ENCODE data around the gene CDK8. TPM values are rescaled to one million over a fixed set of nuclear protein-coding genes. Genes with fewer than 3 reads are reported as not detected.

Gene CDK8
- total RNA-seq, 5 donors from 2014 or later (not counting 1 experiment from before 2014, with no cell fraction given) = 9.2 to 13.5 (median 12.1) TPM

- H3K36me3 Mint-ChIP-seq = peaks cover 10% of the 10 kb centered on the region
- no peak overlapping the region for H3K27ac Mint-ChIP-seq
- no peaks in the 10 kb centered on the region for H3K27me3 Mint-ChIP-seq
- no peaks in the 10 kb centered on the region for H3K4me1 ChIP-seq (ENCODE audit: control insufficient read depth in 1 of 2, extremely low read depth in 1 of 2, insufficient read depth in 2 of 2, low read length in 2 of 2)
- DNase-seq (no peak), ATAC-seq (replicated peaks in 1 of 4) (no peak)
- no peak overlapping the region for H3K4me3 Mint-ChIP-seq
- H3K9me3 Mint-ChIP-seq = peaks cover 0 to 4% (median 0%) of the 10 kb centered on the region in 3 donors
- H3K27me3 ChIP-seq (replicated peaks in 1 of 2; ENCODE audit: control insufficient read depth in 2 of 2, extremely low read depth in 1 of 2, insufficient read depth in 2 of 2, low read length in 1 of 2) = no peaks in the 10 kb centered on the region
- H3K4me1 Mint-ChIP-seq = peaks cover 65 to 75% (median 74%) of the 10 kb centered on the region in 3 donors
- no peak overlapping the region for H3K27ac ChIP-seq (ENCODE audit: low read length)
- peaks cover 4% of the 10 kb centered on the region for H3K9me3 ChIP-seq
- no CpG with 5 or more reads among the region's 3 CpGs for WGBS (ENCODE audit: insufficient coverage)
- H3K4me3 ChIP-seq (ENCODE audit: control insufficient read depth in 1 of 2, extremely low read depth in 1 of 2, low read length in 1 of 2) = no peak overlapping the region
- POLR2A ChIA-PET = no interaction called here
- CTCF ChIA-PET = no interaction called here
- H3K36me3 ChIP-seq (ENCODE audit: control insufficient read depth in 2 of 2, extremely low read depth in 1 of 2, insufficient read depth in 1 of 2, low read length in 1 of 2) = no peaks in the 10 kb centered on the region
These were observed 70.4 kb downstream of the CDK8 start for GRCh38 chr13:26324294-26324693.

GRCh38 chr13:26324867-26325266, 70.9 kb downstream of the CDK8 start:
- Histone ChIP-seq H3K36me3 (ENCODE audit: control insufficient read depth in 2 of 2, extremely low read depth in 1 of 2, insufficient read depth in 1 of 2, low read length in 1 of 2) (no peaks in the 10 kb centered on the region), H3K9me3 (peaks cover 4% of the 10 kb centered on the region), H3K27me3 (replicated peaks in 1 of 2; ENCODE audit: control insufficient read depth in 2 of 2, extremely low read depth in 1 of 2, insufficient read depth in 2 of 2, low read length in 1 of 2) (no peaks in the 10 kb centered on the region), H3K4me3 (ENCODE audit: control insufficient read depth in 1 of 2, extremely low read depth in 1 of 2, low read length in 1 of 2) (no peak overlapping the region), H3K27ac (ENCODE audit: low read length) (no peak overlapping the region), H3K4me1 (ENCODE audit: control insufficient read depth in 1 of 2, extremely low read depth in 1 of 2, insufficient read depth in 2 of 2, low read length in 2 of 2) (no peaks in the 10 kb centered on the region)
- H3K4me3 Mint-ChIP-seq = no peak overlapping the region
- H3K4me1 Mint-ChIP-seq = peaks cover 68 to 75% (median 73%) of the 10 kb centered on the region in 3 donors
- ATAC-seq (replicated peaks in 1 of 4) (no peak), DNase-seq (no peak)
- CTCF ChIA-PET = no interaction called here
- no peak overlapping the region for H3K27ac Mint-ChIP-seq
- POLR2A ChIA-PET = no interaction called here
- H3K36me3 Mint-ChIP-seq = peaks cover 13% of the 10 kb centered on the region
- no peaks in the 10 kb centered on the region for H3K27me3 Mint-ChIP-seq
- peaks cover 0 to 4% (median 0%) of the 10 kb centered on the region in 3 donors for H3K9me3 Mint-ChIP-seq

GRCh38 chr13:26325876-26326275, 71.9 kb downstream of the CDK8 start:
- peaks cover 0 to 4% (median 0%) of the 10 kb centered on the region in 3 donors for H3K9me3 Mint-ChIP-seq
- H3K36me3 Mint-ChIP-seq = peaks cover 19% of the 10 kb centered on the region
- Histone ChIP-seq H3K9me3 (peaks cover 4% of the 10 kb centered on the region), H3K4me1 (ENCODE audit: control insufficient read depth in 1 of 2, extremely low read depth in 1 of 2, insufficient read depth in 2 of 2, low read length in 2 of 2) (no peaks in the 10 kb centered on the region), H3K27ac (ENCODE audit: low read length) (no peak overlapping the region), H3K27me3 (replicated peaks in 1 of 2; ENCODE audit: control insufficient read depth in 2 of 2, extremely low read depth in 1 of 2, insufficient read depth in 2 of 2, low read length in 1 of 2) (no peaks in the 10 kb centered on the region), H3K4me3 (ENCODE audit: control insufficient read depth in 1 of 2, extremely low read depth in 1 of 2, low read length in 1 of 2) (no peak overlapping the region), H3K36me3 (ENCODE audit: control insufficient read depth in 2 of 2, extremely low read depth in 1 of 2, insufficient read depth in 1 of 2, low read length in 1 of 2) (no peaks in the 10 kb centered on the region)
- peaks cover 70 to 76% (median 71%) of the 10 kb centered on the region in 3 donors for H3K4me1 Mint-ChIP-seq
- ATAC-seq (replicated peaks in 1 of 4) (no peak), DNase-seq (no peak)
- no peaks in the 10 kb centered on the region for H3K27me3 Mint-ChIP-seq
- ChIA-PET POLR2A (no interaction called here), CTCF (no interaction called here)
- no CpG with 5 or more reads among the region's 1 CpG for WGBS (ENCODE audit: insufficient coverage)
- no peak overlapping the region for H3K4me3 Mint-ChIP-seq
- H3K27ac Mint-ChIP-seq = no peak overlapping the region

GRCh38 chr13:26326562-26326961, 72.6 kb downstream of the CDK8 start:
- Histone ChIP-seq H3K27me3 (replicated peaks in 1 of 2; ENCODE audit: control insufficient read depth in 2 of 2, extremely low read depth in 1 of 2, insufficient read depth in 2 of 2, low read length in 1 of 2) (no peaks in the 10 kb centered on the region), H3K4me1 (ENCODE audit: control insufficient read depth in 1 of 2, extremely low read depth in 1 of 2, insufficient read depth in 2 of 2, low read length in 2 of 2) (no peaks in the 10 kb centered on the region), H3K4me3 (ENCODE audit: control insufficient read depth in 1 of 2, extremely low read depth in 1 of 2, low read length in 1 of 2) (no peak overlapping the region), H3K9me3 (peaks cover 4% of the 10 kb centered on the region), H3K27ac (ENCODE audit: low read length) (no peak overlapping the region), H3K36me3 (ENCODE audit: control insufficient read depth in 2 of 2, extremely low read depth in 1 of 2, insufficient read depth in 1 of 2, low read length in 1 of 2) (no peaks in the 10 kb centered on the region)
- Mint-ChIP-seq H3K27ac (no peak overlapping the region), H3K4me3 (no peak overlapping the region), H3K9me3 (peaks cover 0 to 4% (median 0%) of the 10 kb centered on the region in 3 donors), H3K36me3 (peaks cover 19% of the 10 kb centered on the region), H3K27me3 (no peaks in the 10 kb centered on the region), H3K4me1 (peaks cover 70 to 77% (median 71%) of the 10 kb centered on the region in 3 donors)
- no CpG with 5 or more reads among the region's 2 CpGs for WGBS (ENCODE audit: insufficient coverage)
- ATAC-seq (replicated peaks in 1 of 4) = no peak
- ChIA-PET CTCF (no interaction called here), POLR2A (no interaction called here)
- DNase-seq = no peak

- Mint-ChIP-seq H3K27me3 (no peaks in the 10 kb centered on the region), H3K4me3 (no peak overlapping the region), H3K4me1 (peaks cover 64 to 75% (median 68%) of the 10 kb centered on the region in 3 donors), H3K9me3 (peaks cover 0 to 4% (median 0%) of the 10 kb centered on the region in 3 donors), H3K27ac (no peak overlapping the region), H3K36me3 (peaks cover 13% of the 10 kb centered on the region)
- ATAC-seq (replicated peaks in 1 of 4) = no peak
- peaks cover 4% of the 10 kb centered on the region for H3K9me3 ChIP-seq
- ChIA-PET POLR2A (interaction anchor here in 1 of 2 donors (0.6 kb wide), 1 partner anchor 108 kb away, joined by 4 read pairs; no protein-coding TSS in a partner anchor), CTCF (interaction anchor here (0.6 kb wide), 2 partner anchors 12 to 730 kb away, joined by 3 read pairs; no protein-coding TSS in a partner anchor)
- no peaks in the 10 kb centered on the region for H3K4me1 ChIP-seq (ENCODE audit: control insufficient read depth in 1 of 2, extremely low read depth in 1 of 2, insufficient read depth in 2 of 2, low read length in 2 of 2)
- H3K4me3 ChIP-seq (ENCODE audit: control insufficient read depth in 1 of 2, extremely low read depth in 1 of 2, low read length in 1 of 2) = no peak overlapping the region
- no CpG with 5 or more reads among the region's 1 CpG for WGBS (ENCODE audit: insufficient coverage)
- no peak for DNase-seq
- H3K27ac ChIP-seq (ENCODE audit: low read length) = no peak overlapping the region
- no peaks in the 10 kb centered on the region for H3K27me3 ChIP-seq (replicated peaks in 1 of 2; ENCODE audit: control insufficient read depth in 2 of 2, extremely low read depth in 1 of 2, insufficient read depth in 2 of 2, low read length in 1 of 2)
- no peaks in the 10 kb centered on the region for H3K36me3 ChIP-seq (ENCODE audit: control insufficient read depth in 2 of 2, extremely low read depth in 1 of 2, insufficient read depth in 1 of 2, low read length in 1 of 2)
These were observed 74.2 kb downstream of the CDK8 start for GRCh38 chr13:26327940-26328725.

GRCh38 chr13:26335158-26335557, 81.2 kb downstream of the CDK8 start:
- Histone ChIP-seq H3K9me3 (no peaks in the 10 kb centered on the region), H3K27ac (ENCODE audit: low read length) (no peak overlapping the region), H3K36me3 (ENCODE audit: control insufficient read depth in 2 of 2, extremely low read depth in 1 of 2, insufficient read depth in 1 of 2, low read length in 1 of 2) (no peaks in the 10 kb centered on the region), H3K4me1 (ENCODE audit: control insufficient read depth in 1 of 2, extremely low read depth in 1 of 2, insufficient read depth in 2 of 2, low read length in 2 of 2) (no peaks in the 10 kb centered on the region), H3K4me3 (ENCODE audit: control insufficient read depth in 1 of 2, extremely low read depth in 1 of 2, low read length in 1 of 2) (no peak overlapping the region), H3K27me3 (replicated peaks in 1 of 2; ENCODE audit: control insufficient read depth in 2 of 2, extremely low read depth in 1 of 2, insufficient read depth in 2 of 2, low read length in 1 of 2) (no peaks in the 10 kb centered on the region)
- peaks cover 5% of the 10 kb centered on the region for H3K36me3 Mint-ChIP-seq
- WGBS (ENCODE audit: insufficient coverage) = 93% methylated on average over 5 of the region's 5 CpGs
- no peak overlapping the region for H3K4me3 Mint-ChIP-seq
- H3K9me3 Mint-ChIP-seq = no peaks in the 10 kb centered on the region
- POLR2A ChIA-PET = no interaction called here
- DNase-seq (no peak), ATAC-seq (replicated peaks in 1 of 4) (no peak)
- peaks cover 33 to 39% (median 36%) of the 10 kb centered on the region in 3 donors for H3K4me1 Mint-ChIP-seq
- H3K27ac Mint-ChIP-seq = no peak overlapping the region
- no peaks in the 10 kb centered on the region for H3K27me3 Mint-ChIP-seq
- CTCF ChIA-PET = no interaction called here

Data from T-cell (primary cell).